SW480 (cell line): ENCODE data around the gene MAGI1.
"Not testable (repeated sequence)": the region's sequence is repeated elsewhere in the genome, so short reads cannot be mapped to it uniquely, and the experiment has no call there.

Source experiments
- DNase-seq: peaks from one replicate; pipeline ENCODE4 v3.0.0-alpha.2; 2016; ENCODE audit warnings: low spot score

The MAGI1 gene

GRCh38 chr3:65565744-65566143 is 473.0 kb downstream of the MAGI1 start:
- DNase-seq: not testable (repeated sequence)

DNA sequence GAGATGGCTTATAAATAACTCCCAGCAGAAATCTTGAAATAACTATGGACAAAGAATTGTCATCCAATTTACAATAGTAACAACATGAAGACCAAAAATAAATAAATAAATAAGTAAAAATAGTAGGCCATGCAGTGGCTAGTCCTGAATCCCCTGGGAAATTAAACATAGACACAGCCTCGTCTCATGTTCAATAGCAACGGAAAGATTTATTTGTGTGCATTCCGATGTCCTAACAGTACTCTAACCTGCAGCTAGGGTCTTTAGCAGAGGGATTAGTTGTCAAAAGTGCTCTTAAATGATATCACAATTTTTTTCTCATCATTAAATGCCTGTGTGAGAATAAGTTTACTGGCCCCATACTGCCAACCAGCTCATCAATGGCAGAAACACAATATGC is 474.2 kb downstream of the MAGI1 start:
- DNase-seq: no peak

GRCh38 chr3:65563861-65564260 is 474.9 kb downstream of the MAGI1 start:
- DNase-seq: no peak

GRCh38 chr3:65562447-65562846 is 476.3 kb downstream of the MAGI1 start:
- DNase-seq: no peak

GRCh38 chr3:65561617-65562016 is 477.1 kb downstream of the MAGI1 start:
- no peak for DNase-seq

GRCh38 chr3:65560901-65561300 is 477.8 kb downstream of the MAGI1 start:
- DNase-seq: no peak

GRCh38 chr3:65560133-65560532 is 478.6 kb downstream of the MAGI1 start:
- DNase-seq: no peak

DNA sequence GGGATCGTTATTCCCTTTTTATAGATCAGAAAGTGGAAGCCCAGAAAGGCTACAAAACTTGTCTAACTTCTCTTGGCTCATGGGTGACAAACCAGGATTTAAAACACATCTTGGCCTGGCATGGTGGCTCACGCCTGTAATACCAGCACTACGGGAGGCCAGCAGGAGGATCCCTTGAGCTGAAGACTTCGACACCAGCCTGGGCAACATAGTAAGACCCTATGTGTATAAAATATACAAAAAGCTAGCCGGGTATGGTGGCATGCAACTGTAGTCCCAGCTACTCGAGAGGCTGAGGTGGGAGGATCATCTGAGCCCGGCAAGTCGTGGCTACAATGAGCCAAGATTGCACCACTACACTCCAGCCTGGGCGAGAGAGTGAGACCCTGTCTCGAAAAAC is 479.1 kb downstream of the MAGI1 start:
- no peak for DNase-seq

- no peak for DNase-seq
These were observed 479.9 kb downstream of the MAGI1 start for GRCh38 chr3:65558826-65559225.

DNA sequence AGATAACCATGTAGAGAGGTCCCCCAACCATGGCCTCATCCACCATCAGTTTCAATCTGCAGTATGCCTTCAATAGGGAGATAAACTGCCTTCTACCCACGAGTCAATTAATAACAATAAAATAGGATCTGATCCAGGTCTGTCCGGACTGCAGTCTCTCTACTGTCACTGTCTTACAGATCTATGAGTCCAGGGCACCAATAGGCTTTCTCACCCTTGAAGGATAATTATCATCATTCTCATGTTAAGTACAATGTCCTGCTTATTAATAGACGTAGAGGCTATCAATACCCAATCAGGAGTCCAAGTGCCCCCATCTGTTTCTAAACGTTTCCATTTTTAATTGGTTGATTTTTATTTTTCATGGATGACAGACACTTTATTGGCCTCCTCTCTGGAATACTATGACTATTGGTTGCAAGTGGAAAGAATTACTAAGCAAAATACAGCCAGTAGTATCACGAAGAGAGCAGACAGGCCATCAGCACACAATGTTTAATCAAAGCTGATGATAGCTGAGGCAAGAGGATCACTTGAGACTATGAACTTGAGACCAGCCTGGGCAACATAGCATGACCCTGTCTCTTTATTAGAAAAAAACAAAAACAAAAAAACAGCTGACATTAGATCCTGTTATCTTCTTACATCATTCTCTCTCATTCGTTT is 480.7 kb downstream of the MAGI1 start:
- DNase-seq: no peak

DNA sequence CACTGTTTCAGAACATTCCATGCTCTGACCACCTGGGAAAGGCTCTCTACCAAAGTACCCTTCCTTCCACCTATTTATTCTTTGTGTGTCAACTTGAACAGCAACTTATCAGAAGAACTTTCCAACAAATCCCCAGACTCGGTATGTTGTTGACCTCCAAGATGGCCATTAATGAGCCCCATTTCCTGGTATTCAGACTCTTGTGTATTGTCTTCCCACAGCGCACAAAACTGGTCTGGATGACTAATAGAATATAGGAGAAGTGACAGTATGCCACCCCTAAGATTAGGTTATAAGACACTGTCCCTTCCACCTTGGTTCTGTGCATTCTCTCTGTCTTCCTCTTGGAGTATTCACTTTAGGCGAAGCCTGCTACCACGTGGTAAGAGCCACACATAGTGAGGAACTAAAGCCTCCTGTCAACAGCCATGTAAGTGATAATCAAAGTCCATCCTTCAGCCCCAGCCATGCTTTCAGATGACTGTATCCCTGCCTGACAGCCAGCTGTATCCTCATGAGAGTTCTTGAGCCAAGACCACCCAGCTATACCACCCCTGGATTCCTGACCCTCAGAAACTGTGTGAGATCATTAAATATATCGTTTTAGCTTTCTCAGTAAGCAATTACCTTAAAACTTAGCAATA is 481.7 kb downstream of the MAGI1 start:
- no peak for DNase-seq

- no peak for DNase-seq
These were observed 486.3 kb downstream of the MAGI1 start for GRCh38 chr3:65552434-65552833.

DNA sequence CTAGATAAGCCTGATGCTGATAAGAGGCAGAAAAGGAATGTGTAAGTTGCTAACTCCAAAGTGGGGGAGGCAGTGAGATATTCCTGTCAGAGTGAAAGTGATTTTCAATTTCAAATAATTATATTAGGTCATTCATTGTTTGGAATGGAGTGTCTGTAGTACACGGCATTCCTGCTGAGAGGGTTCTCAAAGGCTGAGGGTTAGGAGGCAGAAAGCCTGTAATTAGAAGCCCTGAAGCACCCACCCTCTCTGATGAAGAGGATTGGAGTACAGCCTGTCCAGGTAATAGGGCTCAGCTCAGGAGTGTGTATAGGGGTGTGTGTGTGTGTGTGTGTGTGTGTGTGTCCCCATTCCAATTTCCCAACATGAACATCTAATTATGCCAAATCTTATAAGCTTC is 486.8 kb downstream of the MAGI1 start:
- no peak for DNase-seq

DNA sequence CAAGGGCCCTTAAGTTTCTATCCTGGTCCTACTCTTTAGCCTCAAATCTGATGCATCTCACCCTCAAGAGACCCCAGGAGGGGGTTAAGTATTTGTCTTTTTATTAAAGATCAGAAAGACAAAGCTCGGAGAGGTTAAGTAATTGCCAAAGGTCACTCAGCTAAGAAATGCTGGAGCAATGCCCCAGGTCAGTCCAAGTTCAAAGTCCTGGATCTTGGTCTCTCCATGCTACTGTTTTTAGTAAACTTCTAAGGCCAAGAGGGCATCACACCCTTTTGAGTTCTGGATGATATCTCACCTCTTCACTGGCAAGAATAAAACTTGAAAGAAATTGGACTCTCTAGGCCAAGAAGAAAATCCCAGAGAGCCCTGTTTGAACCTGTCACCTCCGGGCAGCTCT is 488.6 kb downstream of the MAGI1 start:
- no peak for DNase-seq

DNA sequence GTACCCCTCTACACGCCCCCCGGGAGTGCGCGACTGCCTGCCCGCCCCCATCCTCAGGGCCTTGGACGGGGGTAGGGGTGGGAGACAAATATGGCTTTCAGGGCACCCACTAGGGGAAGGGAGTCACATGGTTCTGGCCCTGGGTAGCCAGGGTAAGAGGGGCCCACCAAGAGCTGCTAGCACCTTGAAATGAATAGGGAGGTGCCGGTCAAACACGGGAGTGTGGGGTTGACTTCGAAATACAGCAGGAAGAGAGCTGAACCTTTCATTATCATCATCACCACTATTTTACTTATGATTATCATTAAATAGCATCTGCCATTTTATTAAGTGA is 489.1 kb downstream of the MAGI1 start:
- no peak for DNase-seq

DNA sequence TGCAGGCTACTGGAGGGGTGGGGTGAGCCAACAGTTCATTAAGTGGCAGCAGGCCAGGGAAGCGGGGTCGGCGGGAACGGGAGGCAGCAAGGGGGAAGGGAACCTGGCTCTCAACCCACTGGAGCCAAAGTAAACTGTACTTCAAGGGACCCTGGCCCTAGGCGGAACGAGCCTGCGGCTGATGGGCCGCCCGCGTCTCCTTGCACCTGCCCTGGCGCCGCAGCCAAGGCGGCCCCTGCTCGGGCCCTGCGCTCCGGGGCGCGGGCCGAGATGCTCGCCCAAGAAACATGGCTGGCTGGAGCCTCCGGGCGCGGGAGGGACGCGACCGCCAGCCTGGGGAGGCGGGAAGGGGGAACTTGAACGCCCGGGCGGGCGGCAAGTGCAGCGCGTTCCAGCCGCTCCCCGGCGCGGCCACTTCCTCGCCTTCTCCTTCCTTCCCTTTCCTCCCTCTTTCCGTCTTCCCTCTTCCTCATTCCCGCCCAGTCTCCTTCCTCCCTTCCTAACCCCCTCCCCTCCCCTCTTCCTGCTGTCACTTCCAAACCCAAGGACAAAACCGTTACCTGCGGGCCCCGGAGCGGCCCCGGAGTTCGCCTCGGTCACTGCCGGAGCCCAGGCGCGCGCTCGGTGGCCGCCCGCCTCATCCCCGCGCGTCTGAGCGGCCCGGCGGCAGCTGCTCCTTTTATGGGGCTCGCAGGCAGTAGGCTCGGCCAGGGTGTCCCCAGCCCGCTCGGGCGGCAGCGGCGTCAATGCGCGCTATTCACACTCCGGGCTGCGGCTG is 489.7 kb downstream of the MAGI1 start:
- DNase-seq: peak; percentile 50

DNA sequence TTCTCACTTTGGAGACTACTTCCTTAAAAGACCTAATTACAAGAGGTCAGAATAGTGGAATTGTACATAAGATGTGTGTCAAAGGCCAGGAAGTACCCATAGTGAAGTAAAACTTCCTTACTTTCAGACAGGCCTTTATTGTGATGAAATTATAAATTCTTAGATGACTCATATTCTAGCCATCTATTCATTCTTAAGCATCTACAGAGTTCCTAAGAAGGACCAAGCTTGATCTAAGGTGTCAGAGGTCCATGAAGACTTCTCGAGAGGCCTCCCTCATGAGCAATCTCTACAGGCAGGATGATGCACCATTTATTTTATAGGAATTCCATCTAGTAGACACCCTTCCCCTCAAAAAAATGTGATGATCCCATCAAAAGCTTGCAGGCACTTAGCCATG is 493.3 kb downstream of the MAGI1 start:
- no peak for DNase-seq

GRCh38 chr3:65543391-65543790 is 495.3 kb downstream of the MAGI1 start:
- not testable (repeated sequence) for DNase-seq

DNA sequence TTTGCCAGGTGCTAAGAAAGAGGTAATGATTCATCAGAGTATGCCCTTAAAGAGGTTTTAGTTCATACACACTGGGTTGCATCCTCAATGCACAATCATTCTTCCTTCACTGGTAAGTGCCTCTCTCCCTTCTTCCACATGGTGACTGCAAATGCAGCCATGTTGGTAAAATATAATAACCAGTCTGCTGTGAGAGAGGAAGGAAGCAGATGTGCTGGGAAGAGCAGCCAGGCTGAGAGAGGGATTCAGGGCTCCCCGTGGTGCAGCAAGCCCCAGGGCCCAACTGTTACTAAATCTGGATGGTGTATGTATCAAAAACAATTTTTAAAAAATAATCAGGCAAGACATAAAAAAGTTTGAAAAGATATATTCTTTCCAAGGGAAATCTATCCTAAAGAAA is 498.1 kb downstream of the MAGI1 start:
- no peak for DNase-seq

GRCh38 chr3:65539616-65540015 is 499.1 kb downstream of the MAGI1 start:
- DNase-seq: no peak

- no peak for DNase-seq
These were observed 500.6 kb downstream of the MAGI1 start for GRCh38 chr3:65538101-65538500.

- no peak for DNase-seq
These were observed 501.6 kb downstream of the MAGI1 start for GRCh38 chr3:65537109-65537508.

- no peak for DNase-seq
These were observed 503.5 kb downstream of the MAGI1 start for GRCh38 chr3:65535260-65535659.
